NCI-H1436 (cell line): ENCODE results near the gene LYPD3.
"Not testable (repeated sequence)": the region's sequence is repeated elsewhere in the genome, so short reads cannot be mapped to it uniquely, and the experiment has no call there.

Experiments used
- DNase-seq: peaks from one replicate; lab custom pipeline; 2025; lab: John Stamatoyannopoulos, UW

The LYPD3 gene

DNA sequence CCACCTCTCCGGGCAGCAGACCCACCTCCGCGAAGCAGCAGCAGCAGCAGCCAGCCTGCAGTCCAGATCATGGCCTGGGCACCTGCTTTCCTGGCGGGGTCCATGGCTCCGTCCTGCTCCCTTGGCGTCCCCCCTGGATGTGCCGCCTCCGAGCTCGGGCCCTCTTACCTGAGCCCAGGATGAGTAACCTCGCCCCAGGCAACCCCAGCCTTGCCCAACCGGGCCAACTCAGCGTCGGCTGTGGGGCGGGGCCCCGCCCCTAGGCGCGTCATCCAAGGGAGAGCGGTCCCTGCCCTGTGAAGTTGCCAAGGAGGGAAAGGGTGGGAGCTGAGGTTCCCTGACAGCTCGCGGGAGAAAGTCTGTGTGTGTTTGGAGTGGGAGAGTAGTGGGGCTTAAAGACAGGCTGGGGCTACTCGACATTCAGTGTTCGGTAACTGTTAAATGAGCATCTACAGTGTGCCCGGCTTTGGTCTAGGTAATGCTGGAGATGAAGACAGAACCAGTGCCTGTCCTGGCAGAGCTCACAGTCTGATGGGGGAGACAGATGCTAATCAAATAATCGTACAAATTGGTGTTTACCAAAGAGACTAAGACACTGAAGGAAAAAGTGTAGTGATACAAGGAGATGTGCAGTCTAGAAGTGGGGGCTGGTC lies at the start of gene LYPD3:
Gene LYPD3 (minus strand): TSS at position 141 of the 653 bp plus-strand sequence. CDS start 37 bp downstream, at position 104.
- no peak for DNase-seq

DNA sequence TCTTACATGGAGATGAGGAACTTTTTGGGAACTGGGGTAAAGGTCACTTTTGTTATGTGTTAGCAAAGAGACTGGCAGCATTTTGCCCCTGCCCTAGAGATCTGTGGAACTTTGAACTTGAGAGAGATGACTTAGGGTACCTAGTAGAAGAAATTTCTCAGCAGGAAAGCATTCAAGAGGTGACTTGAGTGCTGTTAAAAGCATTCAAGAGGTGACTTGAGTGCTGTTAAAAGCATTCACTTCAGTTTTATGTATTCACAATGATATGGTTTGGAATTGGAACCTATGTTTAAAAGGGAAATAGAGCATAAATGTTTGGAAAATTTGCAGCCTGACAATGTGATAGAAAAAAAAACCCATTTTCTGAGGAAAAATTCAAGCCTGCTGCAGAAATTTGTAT lies 47.0 kb upstream of the LYPD3 start:
- not testable (repeated sequence) for DNase-seq

GRCh38 chr19:43511324-43511723 lies 45.9 kb upstream of the LYPD3 start:
- no peak for DNase-seq

DNA sequence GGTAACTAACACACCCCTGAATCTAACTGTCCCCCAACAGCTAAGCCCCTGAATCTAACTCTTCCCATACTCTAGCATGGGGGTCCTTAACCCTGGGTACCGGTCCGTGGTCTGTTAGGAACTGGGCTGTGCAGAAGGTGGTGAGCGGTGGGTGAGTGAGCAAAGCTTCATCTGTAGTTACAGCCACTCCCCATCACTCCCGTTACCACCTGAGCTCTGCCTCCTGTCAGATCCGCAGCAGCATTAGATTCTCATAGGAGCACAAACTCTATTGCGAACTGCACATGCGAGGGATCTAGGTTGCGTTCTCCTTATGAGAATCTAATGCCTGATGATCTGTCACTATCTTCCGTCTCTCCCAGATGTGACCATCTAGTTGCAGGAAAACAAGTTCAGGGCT lies 45.3 kb upstream of the LYPD3 start:
- DNase-seq = no peak

DNA sequence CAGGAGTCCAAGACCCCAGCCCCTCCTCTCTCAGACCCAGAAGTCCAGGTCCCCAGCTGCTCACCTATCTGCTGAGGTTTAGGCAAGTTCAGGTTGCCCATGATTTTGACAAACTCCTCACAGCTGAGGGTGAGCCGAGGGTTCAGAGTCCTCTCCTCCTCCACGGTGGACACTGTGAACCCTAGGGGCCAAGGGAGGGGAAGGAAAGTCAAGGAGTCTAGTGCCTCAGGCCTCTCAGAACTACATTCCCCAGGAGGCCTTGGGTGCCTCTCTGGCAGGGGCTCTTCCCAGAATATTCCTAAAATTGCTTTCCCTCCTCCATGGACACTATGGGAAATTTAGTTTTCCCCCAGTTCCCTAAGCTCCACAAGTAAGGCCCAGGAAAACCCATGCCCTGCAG lies 42.5 kb upstream of the LYPD3 start:
- DNase-seq = no peak

GRCh38 chr19:43506629-43507028 lies 41.2 kb upstream of the LYPD3 start:
- no peak for DNase-seq

GRCh38 chr19:43505941-43506340 lies 40.5 kb upstream of the LYPD3 start:
- no peak for DNase-seq

DNA sequence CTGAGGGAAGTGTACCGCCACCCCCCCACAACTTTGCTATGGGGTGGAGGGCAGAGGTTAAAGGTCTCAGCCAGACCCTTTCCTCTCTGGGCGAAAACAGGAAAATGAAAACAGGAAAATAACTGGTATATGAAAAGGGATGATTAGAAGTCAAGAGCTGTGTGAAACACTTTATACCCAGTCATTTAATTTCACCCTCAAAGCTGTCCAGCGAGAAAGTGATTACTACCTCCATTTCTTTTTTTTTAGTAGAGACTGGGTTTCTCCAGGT lies 39.7 kb upstream of the LYPD3 start:
- no peak for DNase-seq

DNA sequence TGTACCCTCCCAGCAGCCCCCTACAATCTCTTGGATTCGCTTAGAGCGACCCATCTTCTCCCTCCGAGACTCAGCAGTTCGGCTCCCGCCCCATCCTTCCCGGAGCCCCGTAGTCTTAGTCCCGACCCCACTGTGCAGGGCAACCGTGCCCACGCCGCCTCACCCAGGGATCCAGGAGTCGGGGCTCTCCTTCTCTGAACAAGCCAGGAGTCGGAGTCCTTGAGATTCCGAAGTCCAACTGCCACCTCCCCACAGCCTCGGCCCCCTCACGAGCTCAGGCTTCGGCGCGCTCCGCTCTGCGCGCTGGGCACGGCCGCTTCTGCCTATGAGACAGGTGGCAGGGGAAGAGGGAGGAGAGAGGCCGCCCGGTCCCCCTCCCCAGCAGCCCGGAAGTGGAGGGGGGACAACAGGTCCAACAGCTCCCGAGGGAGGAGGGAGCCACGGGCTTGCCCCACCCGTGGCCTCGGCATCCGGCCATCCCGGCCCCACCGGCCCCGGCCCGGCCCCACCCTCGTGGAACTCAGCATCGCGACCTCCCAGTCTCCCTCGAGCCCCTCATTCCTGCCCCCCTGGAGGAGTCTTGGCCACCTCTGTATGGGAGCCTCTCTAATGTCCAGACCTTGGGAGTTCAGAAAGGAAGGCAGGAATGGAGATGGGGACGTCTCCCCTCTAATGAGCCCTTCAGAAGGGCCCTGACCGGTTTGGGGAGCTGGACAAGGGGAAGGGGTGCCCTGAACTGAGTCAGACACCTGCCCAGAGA lies 39.2 kb upstream of the LYPD3 start, which contains the start of gene PHLDB3:
Gene PHLDB3 (minus strand): TSS at position 321 of the 760 bp plus-strand sequence. CDS start 628 bp downstream, outside the sequence.
- DNase-seq = peak; percentile 32

DNA sequence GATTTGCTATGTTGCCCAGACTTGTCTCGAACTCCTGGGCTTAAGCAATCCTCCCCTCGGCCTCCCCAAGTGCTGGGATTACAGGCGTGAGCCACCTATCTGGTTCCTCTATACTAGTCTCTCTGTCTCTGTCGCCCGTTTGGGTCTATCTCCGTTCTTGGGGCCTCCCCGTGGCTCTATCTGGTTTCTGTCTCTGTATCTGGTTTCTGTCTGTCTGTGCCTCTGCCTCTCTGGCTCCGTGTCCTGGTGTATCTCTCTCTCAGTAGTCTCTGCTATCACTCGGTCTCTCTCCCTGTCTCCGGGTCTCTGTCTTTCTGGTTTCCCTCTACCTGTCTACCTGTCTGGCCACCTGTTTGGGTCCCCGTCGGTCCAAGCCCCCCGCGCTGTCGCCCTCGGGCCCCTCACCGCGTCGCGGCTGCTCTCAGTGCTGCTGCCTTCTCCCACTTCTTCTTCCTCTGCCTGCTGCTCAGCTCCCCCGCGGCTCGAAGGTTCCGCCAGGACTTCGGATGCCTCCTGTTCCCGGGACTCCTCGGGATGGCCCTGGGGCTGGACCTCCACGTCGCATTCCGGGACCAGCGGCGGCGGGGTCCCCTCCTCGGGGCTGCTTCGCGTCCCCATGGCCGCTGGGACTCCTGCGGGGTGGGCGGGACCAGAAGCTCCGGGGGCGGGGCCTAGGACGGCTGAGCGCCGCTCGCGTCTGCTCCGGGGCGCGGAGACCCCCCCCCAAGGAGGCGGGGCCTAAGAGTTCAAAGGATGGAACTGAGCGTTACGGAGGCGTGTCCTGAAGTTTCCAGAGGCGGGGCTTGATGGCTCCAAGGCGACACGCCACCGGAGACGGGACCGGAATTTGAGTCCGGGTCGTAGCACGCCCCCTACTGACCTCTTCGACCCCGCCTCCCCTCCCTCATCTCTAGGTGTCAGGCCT lies 38.4 kb upstream of the LYPD3 start:
- DNase-seq = peak; percentile 94

DNA sequence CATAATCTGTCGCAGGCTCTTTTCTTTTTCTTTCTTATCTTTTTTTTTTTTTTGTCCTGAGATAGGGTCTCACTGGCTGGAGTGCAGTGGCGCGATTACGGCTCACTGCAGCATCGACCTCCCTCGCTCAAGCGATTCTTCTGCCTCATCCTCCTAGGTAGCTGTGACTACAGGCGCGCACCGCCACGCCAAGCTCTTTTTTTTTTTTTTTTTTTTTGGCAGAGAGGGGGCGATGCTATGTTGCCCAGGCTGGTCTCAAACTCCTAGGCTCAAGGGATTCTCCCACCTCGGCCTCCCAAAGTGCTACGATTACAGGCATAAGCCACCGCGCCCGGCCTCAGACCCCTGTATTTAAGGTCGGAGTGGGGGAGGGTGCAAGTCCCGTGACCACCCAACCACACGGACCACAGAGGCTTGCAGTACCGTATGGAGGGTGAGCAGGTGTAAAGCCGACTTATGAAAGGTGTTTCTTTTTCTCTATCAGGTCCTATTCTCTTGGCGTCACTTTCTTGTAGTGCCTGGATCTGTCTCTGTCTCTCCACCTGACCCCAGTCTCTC lies 37.1 kb upstream of the LYPD3 start:
- no peak for DNase-seq

DNA sequence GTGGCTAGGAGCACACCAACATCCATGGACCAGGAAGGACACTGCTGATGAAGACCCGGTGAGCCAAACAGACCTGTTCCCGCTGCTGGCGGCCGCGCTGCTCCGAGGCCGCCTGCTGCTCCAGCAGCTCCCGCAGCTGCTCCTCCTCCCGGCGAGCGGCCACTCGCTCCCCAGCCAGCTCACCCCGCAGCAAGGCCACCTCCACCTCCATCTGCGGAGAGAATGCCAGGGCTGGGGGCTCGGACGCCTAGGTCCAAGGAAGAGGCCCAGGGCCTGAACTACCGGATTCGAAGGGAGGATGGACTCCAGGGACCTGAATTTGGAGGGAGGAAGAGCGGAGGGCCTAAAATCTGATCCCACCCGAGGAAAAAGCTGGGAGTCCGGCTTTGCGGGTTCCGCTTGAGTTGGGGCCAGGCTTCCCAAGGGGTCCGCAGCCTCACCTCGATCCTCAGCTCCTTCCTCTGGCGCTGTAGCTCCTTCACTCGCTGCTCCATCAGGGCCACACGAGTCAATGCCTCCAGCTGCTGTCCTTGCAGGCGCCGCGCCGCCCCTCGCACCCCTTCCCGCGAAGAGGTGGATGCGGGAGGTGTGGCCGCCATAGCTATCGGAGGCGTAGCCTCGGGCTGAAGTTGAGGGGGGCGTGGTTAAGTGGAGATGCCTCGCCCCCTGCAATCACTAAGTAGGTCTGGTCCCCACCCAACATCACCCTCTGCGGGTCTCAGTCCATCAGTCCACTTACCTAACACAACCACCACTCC lies 36.4 kb upstream of the LYPD3 start:
- no peak for DNase-seq

DNA sequence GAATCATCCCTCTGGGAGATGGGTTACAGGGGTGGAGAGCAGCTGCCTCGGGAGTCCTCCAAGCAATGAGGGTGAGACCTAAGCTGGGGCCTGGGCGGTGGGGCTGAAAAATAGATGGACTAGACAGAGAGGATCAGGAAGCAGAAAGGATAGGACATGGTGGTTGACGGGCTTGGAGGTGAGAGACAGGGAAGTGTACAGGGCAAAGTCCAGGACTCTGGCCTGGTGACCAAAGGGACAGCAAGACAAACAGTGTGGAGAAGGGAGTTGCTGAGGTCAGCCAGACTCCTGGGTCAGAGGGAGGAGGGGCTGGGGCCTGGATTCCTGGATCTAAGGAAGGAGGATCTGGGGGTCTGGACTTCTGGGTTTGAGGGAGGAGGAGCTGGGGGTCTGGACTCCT lies 33.6 kb upstream of the LYPD3 start:
- DNase-seq = no peak

DNA sequence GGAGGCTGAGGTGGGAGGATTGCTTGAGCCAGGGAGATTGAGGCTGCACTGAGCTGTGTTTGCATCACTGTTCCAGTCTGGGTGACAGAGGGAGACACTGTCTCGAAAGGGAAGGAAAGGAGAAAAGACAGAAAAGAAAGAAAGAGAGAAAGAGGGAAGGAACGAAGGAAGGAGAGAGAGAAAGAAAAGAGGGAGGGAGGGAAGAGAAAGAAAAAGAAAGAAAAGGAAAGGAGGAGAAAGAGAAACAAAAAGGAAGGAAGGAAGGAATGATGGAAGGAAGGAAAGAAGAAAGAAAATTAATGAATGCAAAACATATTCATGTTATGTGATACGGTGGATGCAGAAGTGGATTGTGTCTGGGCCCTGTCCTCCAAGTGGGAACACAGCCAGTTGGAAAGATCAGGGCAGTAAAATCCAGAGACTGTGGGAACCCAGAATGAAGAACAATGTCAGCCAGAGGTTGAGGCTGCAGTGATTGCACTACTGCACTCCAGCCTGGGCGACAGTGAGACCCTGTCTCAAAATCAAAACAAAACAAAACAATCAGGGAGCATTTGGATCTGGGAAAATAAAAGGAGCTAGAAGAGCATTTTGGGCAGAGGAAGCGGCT lies 32.9 kb upstream of the LYPD3 start:
- DNase-seq = no peak

DNA sequence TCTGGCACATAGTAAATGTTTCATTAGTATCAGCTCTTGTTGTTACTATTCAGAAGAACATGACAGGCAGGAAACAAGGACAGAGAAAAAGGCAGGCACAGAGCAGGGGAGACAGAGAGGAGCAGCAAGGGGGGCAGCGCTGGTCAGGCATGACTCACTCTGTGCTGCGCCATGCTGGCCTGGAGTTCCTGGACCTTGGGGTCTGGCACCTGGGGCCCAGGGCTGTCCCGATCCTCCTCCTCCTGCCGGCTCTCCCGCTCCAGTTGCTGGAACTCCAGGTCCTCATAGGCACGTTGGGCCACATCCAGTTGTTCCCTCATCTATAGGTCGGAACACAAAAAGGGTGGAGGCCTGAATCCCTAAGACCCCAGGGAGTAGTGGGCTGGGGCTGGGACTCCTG lies 31.6 kb upstream of the LYPD3 start:
- no peak for DNase-seq

DNA sequence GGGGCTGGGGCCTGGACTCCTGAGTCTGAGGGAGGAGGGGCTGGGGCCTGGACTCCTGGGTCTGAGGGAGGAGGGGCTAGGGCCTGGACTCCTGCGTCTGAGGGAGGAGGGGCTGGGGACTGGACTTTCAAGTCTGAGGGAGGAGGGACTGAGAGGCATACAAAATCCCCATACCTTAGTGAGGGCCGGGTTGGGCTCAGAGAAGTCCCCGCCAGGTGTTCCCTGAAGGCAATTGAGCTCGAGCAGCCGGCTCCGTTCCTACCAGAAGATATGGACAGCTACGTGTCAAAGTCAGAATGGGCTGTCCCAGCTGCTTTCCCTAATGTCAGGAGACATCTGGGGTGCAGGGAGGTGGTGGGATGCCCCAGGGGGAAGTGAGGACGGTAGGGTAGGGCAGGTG lies 29.7 kb upstream of the LYPD3 start:
- no peak for DNase-seq

DNA sequence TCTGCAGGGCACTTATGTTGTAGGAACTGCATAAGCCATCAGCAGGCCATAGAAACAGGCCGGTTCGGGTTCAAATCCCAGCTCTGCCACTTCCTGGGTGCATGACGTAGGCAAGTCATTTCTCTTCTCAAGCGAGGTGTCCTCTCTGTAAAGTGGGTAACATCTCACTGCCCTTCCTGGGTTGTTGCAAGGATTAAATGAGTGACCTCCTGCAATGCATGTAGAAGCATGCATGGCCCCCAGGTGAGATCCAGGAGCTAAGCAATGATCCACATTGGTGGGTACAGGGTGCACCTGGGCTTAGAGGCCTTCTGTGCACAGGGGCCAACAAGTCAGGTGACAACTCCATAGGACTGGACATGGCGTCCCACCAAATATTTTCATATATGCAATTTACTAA lies 25.4 kb upstream of the LYPD3 start:
- no peak for DNase-seq

- no peak for DNase-seq
Measured at GRCh38 chr19:43489979-43490599, 24.7 kb upstream of the LYPD3 start.

DNA sequence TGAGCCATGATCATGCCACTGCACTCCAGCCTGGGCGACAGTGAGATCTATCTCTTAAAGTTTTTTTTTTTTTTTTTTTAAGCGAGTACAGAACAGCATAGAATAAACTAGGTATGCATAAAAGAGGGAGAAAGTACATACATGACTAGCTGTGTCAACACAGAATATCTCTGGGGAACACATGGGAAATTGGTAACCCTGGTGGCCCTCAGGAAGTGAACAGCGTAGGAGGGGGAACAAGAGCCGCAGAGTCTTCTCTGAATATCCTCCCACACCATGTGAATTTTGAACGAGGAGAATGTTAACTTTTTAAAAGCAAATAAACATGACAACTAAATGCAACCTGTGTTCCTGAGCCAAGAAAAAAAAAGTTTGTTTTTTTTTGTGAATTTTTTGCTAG lies 23.9 kb upstream of the LYPD3 start:
- no peak for DNase-seq

- no peak for DNase-seq
Measured at GRCh38 chr19:43488179-43488578, 22.8 kb upstream of the LYPD3 start.

DNA sequence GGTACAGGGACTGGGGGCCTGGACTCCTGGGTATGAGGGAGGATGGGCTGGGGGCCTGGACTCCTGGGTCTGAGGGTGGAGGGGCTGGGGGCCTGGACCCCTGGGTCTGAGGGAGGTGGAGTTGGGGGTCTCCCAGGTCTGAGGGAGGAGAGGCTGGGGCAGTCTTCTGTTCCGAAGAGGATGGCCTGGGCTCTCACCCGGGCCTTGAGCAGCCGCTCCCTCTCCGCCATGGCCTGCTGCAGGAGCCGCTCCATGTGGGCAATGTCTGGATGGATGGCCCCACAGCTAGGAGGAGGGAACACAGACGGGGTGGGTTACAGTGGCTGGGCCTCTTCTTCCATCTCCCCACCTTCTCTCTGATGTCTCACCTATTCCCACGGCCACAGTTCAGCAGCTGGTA lies 21.0 kb upstream of the LYPD3 start:
- no peak for DNase-seq
